Endothelial cell of umbilical vein (primary cell): ENCODE results near the gene MICALL1. TPM values are rescaled to one million over a fixed set of nuclear protein-coding genes. Genes with fewer than 3 reads are reported as not detected.

ENCODE experiments used
- BruUV-seq: library from RNA; stranded (reverse); fragments of 400-500 nt; replicated peaks from 2 replicates; lab custom pipeline; 2021; lab: Mats Ljungman, UMichigan
- CTCF ChIA-PET: fragments of 300-600, 350-600 bp; sonication (Branson Sonifier 250); formaldehyde crosslinking; loops from one replicate; lab custom pipeline; 2021; ENCODE audit warnings: antibody characterized with exemption, inconsistent platforms; lab: Charles Lee
- POLR2A ChIA-PET: fragments of 300-600, 350-600 bp; sonication (Branson Sonifier 250); formaldehyde crosslinking; loops from one replicate; lab custom pipeline; 2021; ENCODE audit warnings: antibody characterized with exemption, inconsistent platforms; lab: Charles Lee
- DNase-seq: peaks from one replicate; pipeline ENCODE4 v3.0.0-alpha.2; 2011; ENCODE audit warnings: low read depth, low spot score
- FAIRE-seq: peaks from 2 replicates; lab custom pipeline; 2011; peaks lifted over from hg19 to GRCh38; lab: Jason Lieb, UNC
- H2AFZ ChIP-seq: 2 replicates; pipeline ENCODE4 v1.6.0; 2012; ENCODE audit warnings: low read depth, low read length, control low read depth, inconsistent platforms
- H3K27ac ChIP-seq: 2 replicates; pipeline ENCODE4 v1.5.1; 2011; ENCODE audit warnings: low read depth, mild to moderate bottlenecking, control low read depth, low read length, moderate library complexity; ENCODE audit not compliant: insufficient read depth
- H3K27me3 ChIP-seq, 2 experiments: 2 replicates each; pipeline versions ENCODE4 v1.6.0 to v1.6.1; 2011; ENCODE audit warnings: low read length in 2 of 2, mixed read lengths in 1 of 2; ENCODE audit not compliant: control insufficient read depth in 2 of 2, insufficient read depth in 2 of 2
- H3K36me3 ChIP-seq, 2 experiments: 2 replicates in 1 of 2; 3 replicates in 1 of 2; pipeline ENCODE4 v1.5.1; 2011; ENCODE audit warnings: low read length in 2 of 2, mild to moderate bottlenecking in 1 of 2, moderate library complexity in 1 of 2; ENCODE audit not compliant: control insufficient read depth in 2 of 2, insufficient read depth in 2 of 2; ENCODE audit errors: extremely low read depth in 1 of 2
- H3K4me1 ChIP-seq: 3 replicates; pipeline ENCODE4 v1.5.1; 2011; ENCODE audit warnings: mild to moderate bottlenecking, low read length; ENCODE audit not compliant: control insufficient read depth, insufficient read depth; ENCODE audit errors: extremely low read depth
- H3K4me2 ChIP-seq: 2 replicates; pipeline ENCODE4 v1.6.1; 2011; ENCODE audit warnings: low read length, control low read depth, mixed read lengths; ENCODE audit not compliant: insufficient read depth
- H3K4me3 ChIP-seq, 3 experiments: fragments of 200-600 bp in 1 of 3; sonication (generic), shearing (Covaris generic) in 1 of 3; replicated peaks in 1 of 3; 2 replicates each; pipeline ENCODE4 v1.5.1; 2011 to 2016; ENCODE audit warnings: control low read depth in 3 of 3, low read length in 3 of 3, mild to moderate bottlenecking in 2 of 3, inconsistent platforms in 1 of 3, low read depth in 1 of 3, moderate library complexity in 1 of 3; ENCODE audit not compliant: insufficient read depth in 1 of 3
- H3K79me2 ChIP-seq: 2 replicates; pipeline ENCODE4 v1.6.0; 2012; ENCODE audit warnings: low read length, inconsistent platforms; ENCODE audit not compliant: control insufficient read depth, insufficient read depth
- H3K9ac ChIP-seq: replicated peaks from 2 replicates; pipeline ENCODE3; 2011; ENCODE audit warnings: low read length, control low read depth; ENCODE audit not compliant: insufficient read depth; ENCODE audit errors: extremely low read depth
- H3K9me1 ChIP-seq: replicated peaks from 3 replicates; pipeline ENCODE4 v1.6.0; 2011; ENCODE audit warnings: mild to moderate bottlenecking, low read length; ENCODE audit not compliant: control insufficient read depth, insufficient read depth; ENCODE audit errors: extremely low read depth
- H3K9me3 ChIP-seq: replicated peaks from 2 replicates; pipeline ENCODE4 v1.5.1; 2012; ENCODE audit warnings: low read length, inconsistent platforms; ENCODE audit not compliant: control insufficient read depth, insufficient read depth
- H4K20me1 ChIP-seq: replicated peaks from 2 replicates; pipeline ENCODE3; 2011; ENCODE audit warnings: mild to moderate bottlenecking, low read length; ENCODE audit not compliant: control insufficient read depth, insufficient read depth; ENCODE audit errors: extremely low read depth
- CTCF ChIP-seq, 2 donors: IDR thresholded peaks; 1 replicate in 1 of 2; 2 replicates in 1 of 2; pipeline ENCODE4 v1.5.1; 2011; ENCODE audit warnings: low read length in 2 of 2, mild to moderate bottlenecking in 2 of 2, moderate library complexity in 2 of 2, control low read depth in 1 of 2, inconsistent platforms in 1 of 2, low read depth in 1 of 2; ENCODE audit not compliant: insufficient read depth in 1 of 2; ENCODE audit errors: extremely low read depth in 1 of 2
- EZH2 ChIP-seq: IDR thresholded peaks from 2 replicates; pipeline ENCODE4 v1.6.1; 2012; ENCODE audit warnings: borderline replicate concordance, low read depth, mild to moderate bottlenecking, moderate library complexity, low read length, inconsistent platforms; ENCODE audit not compliant: severe bottlenecking
- FOS ChIP-seq: IDR thresholded peaks from 2 replicates; pipeline ENCODE4 v1.6.1; 2011; ENCODE audit warnings: mild to moderate bottlenecking, low read length, moderate library complexity, borderline replicate concordance; ENCODE audit not compliant: insufficient read depth
- GATA2 ChIP-seq: IDR thresholded peaks from 2 replicates; pipeline ENCODE4 v1.7.0; 2011; ENCODE audit warnings: low read depth, mild to moderate bottlenecking, moderate library complexity, mixed read lengths, low read length; ENCODE audit not compliant: insufficient read length, insufficient read depth
- JUN ChIP-seq: IDR thresholded peaks from 2 replicates; pipeline ENCODE4 v1.6.1; 2011; ENCODE audit warnings: borderline replicate concordance, low read depth; ENCODE audit not compliant: insufficient read length, insufficient read depth
- MAX ChIP-seq: IDR thresholded peaks from 2 replicates; pipeline ENCODE4 v1.6.1; 2011; ENCODE audit not compliant: insufficient read depth, insufficient read length
- MYC ChIP-seq: IDR thresholded peaks from one replicate; pipeline ENCODE4 v1.6.1; 2011; ENCODE audit warnings: mild to moderate bottlenecking, low read depth, low read length
- POLR2A ChIP-seq: IDR thresholded peaks from 2 replicates; pipeline ENCODE4 v1.6.1; 2012; ENCODE audit warnings: low read depth, mild to moderate bottlenecking, control low read depth, low read length
- POLR2AphosphoS5 ChIP-seq: IDR thresholded peaks from 2 replicates; pipeline ENCODE4 v1.6.1; 2012; ENCODE audit warnings: low read depth, mild to moderate bottlenecking, control low read depth, low read length, moderate library complexity; ENCODE audit not compliant: insufficient read depth
- dilution Hi-C: fragments of 300-500 bp; cut with MboI; formaldehyde crosslinking; loops from one replicate; pipeline ENCODE4 v1.15.0; 2019; ENCODE audit warnings: low sequenced_read_pairs; ENCODE audit not compliant: extremely low pct_ligation_motif_present
- intact Hi-C: fragments of 100-400 bp; cut with micrococcal nuclease; formaldehyde crosslinking; loops from one replicate; pipeline ENCODE4 v1.10.0; 2022
- polyA plus RNA-seq, 4 experiments: library from polyadenylated mRNA; depleted of rRNA in 3 of 4; stranded (reverse) in 3 of 4; unstranded in 1 of 4; fragments of >200 nt; gene quantifications; 2 replicates each; pipeline versions ENCODE4 v1.2.1 to v1.2.3, GENCODE V29; 2011 to 2012; ENCODE audit warnings: missing spikeins in 1 of 4
- total RNA-seq: library from RNA; stranded (reverse); gene quantifications from 2 replicates; pipeline ENCODE4 v1.2.3, GENCODE V29; 2021

MICALL1 gene
- total and polyA plus RNA-seq, 2 donors (not counting 3 experiments of a cell fraction or from before 2014, with no cell fraction given), result 23.9 to 66.9 TPM

GRCh38 chr22:37887584-37888378 lies 18.3 kb upstream of the MICALL1 start:
- TF ChIP-seq GATA2 (no peak), CTCF (IDR thresholded peaks at IDR 0.05; ENCODE audit: extremely low read depth in 1 of 2, insufficient read depth in 1 of 2, low read depth in 1 of 2, low read length in 2 of 2) (peak; percentile 55 to 75)
- Histone ChIP-seq H3K79me2 (peaks cover 13% of the 10 kb centered on the region), H2AFZ (no peak overlapping the region), H3K36me3 (peaks cover 10 to 16% of the 10 kb centered on the region in 2 experiments), H4K20me1 (no peaks in the 10 kb centered on the region), H3K4me2 (no peak overlapping the region), H3K27me3 (no peaks in the 10 kb centered on the region), H3K4me3 (no peak overlapping the region), H3K4me1 (peaks cover 10% of the 10 kb centered on the region), H3K9me3 (no peaks in the 10 kb centered on the region), H3K9me1 (no peaks in the 10 kb centered on the region), H3K9ac (no peak overlapping the region), H3K27ac (peak overlapping the region; percentile 16)
- intact Hi-C loops (loop anchor here (1.0 kb wide), 2 partner anchors 47 to 78 kb away; no protein-coding TSS in a partner anchor), dilution Hi-C loops (no loop called here)
- FAIRE-seq, result peak; percentile 40
- ChIA-PET CTCF (interaction anchor here (0.7 to 5.3 kb wide), 13 partner anchors 10 to 165 kb away, joined by 3 to 66 read pairs (median 5); partner anchors contain the start of gene MICALL1), POLR2A (no interaction called here)
- peak; percentile 57 for DNase-seq
- no TSS peak for BruUV-seq

- POLR2A ChIA-PET, result no interaction called here
- Histone ChIP-seq H3K36me3 (peaks cover 5 to 14% of the 10 kb centered on the region in 2 experiments), H3K79me2 (no peaks in the 10 kb centered on the region), H3K9me1 (no peaks in the 10 kb centered on the region), H3K4me2 (no peak overlapping the region), H3K27ac (no peak overlapping the region), H2AFZ (no peak overlapping the region), H3K27me3 (no peaks in the 10 kb centered on the region), H4K20me1 (no peaks in the 10 kb centered on the region), H3K9me3 (no peaks in the 10 kb centered on the region), H3K4me3 (no peak overlapping the region), H3K9ac (no peak overlapping the region), H3K4me1 (peaks cover 25% of the 10 kb centered on the region)
- no TSS peak for BruUV-seq
- TF ChIP-seq CTCF (IDR thresholded peaks at IDR 0.05; ENCODE audit: extremely low read depth in 1 of 2, insufficient read depth in 1 of 2, low read depth in 1 of 2, low read length in 2 of 2) (no peak), MAX (no peak), GATA2 (no peak), POLR2AphosphoS5 (no peak), EZH2 (no peak), FOS (no peak), JUN (no peak), POLR2A (no peak), MYC (no peak)
- DNase-seq (no peak), FAIRE-seq (no peak)
- intact Hi-C loops (no loop called here), dilution Hi-C loops (no loop called here)
- CTCF ChIA-PET, result interaction anchor here (1.0 to 2.8 kb wide), 4 partner anchors 29 to 73 kb away, joined by 3 to 8 read pairs (median 6); no protein-coding TSS in a partner anchor
Observed at GRCh38 chr22:37891926-37892325, 14.2 kb upstream of the MICALL1 start.
